ENCODE results near the gene GASK1B.

The GASK1B gene

GRCh38 chr4:158182736-158183135 lies 9.9 kb upstream of the GASK1B start:
- no peak for DNase-seq

GRCh38 chr4:158181906-158182305 lies 9.1 kb upstream of the GASK1B start:
- DNase-seq: no peak

- no peak for DNase-seq
Observed at GRCh38 chr4:158179465-158179864, 6.6 kb upstream of the GASK1B start.

- no peak for DNase-seq
Observed at GRCh38 chr4:158176776-158177175, 4.0 kb upstream of the GASK1B start.

GRCh38 chr4:158176108-158176507 lies 3.3 kb upstream of the GASK1B start:
- DNase-seq: no peak

GRCh38 chr4:158170691-158171561 lies 1.9 kb downstream of the GASK1B start:
- DNase-seq: no peak

GRCh38 chr4:158169931-158170690 lies 2.7 kb downstream of the GASK1B start:
- DNase-seq: no peak

GRCh38 chr4:158169506-158169905 lies 3.3 kb downstream of the GASK1B start:
- no peak for DNase-seq

GRCh38 chr4:158168606-158169005 lies 4.2 kb downstream of the GASK1B start:
- DNase-seq: no peak

- DNase-seq: no peak
Observed at GRCh38 chr4:158166701-158167100, 6.1 kb downstream of the GASK1B start.

GRCh38 chr4:158164768-158165213 lies 8.0 kb downstream of the GASK1B start:
- no peak for DNase-seq

- DNase-seq: no peak
Observed at GRCh38 chr4:158163941-158164767, 8.7 kb downstream of the GASK1B start.

- DNase-seq: no peak
Observed at GRCh38 chr4:158162631-158163030, 10.2 kb downstream of the GASK1B start.

- no peak for DNase-seq
Observed at GRCh38 chr4:158161551-158162354, 11.1 kb downstream of the GASK1B start.

- no peak for DNase-seq
Observed at GRCh38 chr4:158159718-158160094, 13.1 kb downstream of the GASK1B start.

GRCh38 chr4:158159054-158159717 lies 13.6 kb downstream of the GASK1B start:
- no peak for DNase-seq

- DNase-seq: no peak
Observed at GRCh38 chr4:158157412-158157811, 15.4 kb downstream of the GASK1B start.

- DNase-seq: no peak
Observed at GRCh38 chr4:158155656-158156356, 17.0 kb downstream of the GASK1B start.

- DNase-seq: no peak
Observed at GRCh38 chr4:158147151-158147550, 25.7 kb downstream of the GASK1B start.

- DNase-seq: no peak
Observed at GRCh38 chr4:158146736-158147135, 26.1 kb downstream of the GASK1B start.

GRCh38 chr4:158139086-158139485 lies 33.7 kb downstream of the GASK1B start:
- no peak for DNase-seq

Measured in activated CD8-positive, alpha-beta memory T cell treated with anti-CD3 and anti-CD28 coated beads for 24 hours (primary cell).